A549 (cell line): ENCODE data around the gene FAM53B. TPM values are rescaled to one million over a fixed set of nuclear protein-coding genes. Genes with fewer than 3 reads are reported as not detected.

Source experiments
- polyA plus RNA-seq, 4 experiments: library from polyadenylated mRNA; depleted of rRNA in 3 of 4; stranded (reverse); fragments of >200 nt; fragmentation: RNase III in 1 of 4; extraction: RNeasy Plus Mini Kit Qiagen cat#74134 plus additional on column Dnase treatment in 1 of 4; gene quantifications; 2 replicates in 3 of 4; 3 replicates in 1 of 4; pipeline ENCODE4 v1.2.3, GENCODE V29; 2011 to 2017
- small RNA-seq, 6 experiments: library from RNA; depleted of rRNA; stranded (forward); fragments of <200 nt; gene quantifications; one replicate each; pipeline ENCODE3, GENCODE V24; 2012

Gene FAM53B
- polyA plus RNA-seq, 2 of the 4 experiments (the other 2 are of a cell fraction): 5.1 to 8.5 TPM

Small RNA genes within 50 kb of the gene (small RNA-seq; reads per million reads assigned to genes)
- gene RF00019: 0 reads per million in 6 experiments

Other genes with a start within 250 kb of the FAM53B start
- gene EEF1AKMT2, start 47.5 kb upstream of the FAM53B start, polyA plus RNA-seq (2011; rRNA removed): 21.5 and 28.1 TPM in 2 replicates
- 23.4 to 27.8 TPM (median 23.5 TPM) in 3 replicates for gene EEF1AKMT2, start 47.5 kb upstream of the FAM53B start, polyA plus RNA-seq (2017; fragmentation: RNase III; extraction: RNeasy Plus Mini Kit Qiagen cat#74134 plus additional on column Dnase treatment)
- 17.9 and 25.9 TPM in 2 replicates for gene ABRAXAS2, start 57.4 kb upstream of the FAM53B start, polyA plus RNA-seq (2011; rRNA removed)
- 15.1 to 16.1 TPM (median 15.9 TPM) in 3 replicates for gene ABRAXAS2, start 57.4 kb upstream of the FAM53B start, polyA plus RNA-seq (2017; fragmentation: RNase III; extraction: RNeasy Plus Mini Kit Qiagen cat#74134 plus additional on column Dnase treatment)
- 18.4 and 19.5 TPM in 2 replicates for gene ZRANB1, start 197.7 kb upstream of the FAM53B start, polyA plus RNA-seq (2011; rRNA removed)
- 7.2 to 8.0 TPM (median 7.9 TPM) in 3 replicates for gene ZRANB1, start 197.7 kb upstream of the FAM53B start, polyA plus RNA-seq (2017; fragmentation: RNase III; extraction: RNeasy Plus Mini Kit Qiagen cat#74134 plus additional on column Dnase treatment)